Activated B cell treated with CpG ODN at 0.5 μM for 24 hours (primary cell): ENCODE measurements around the gene MYCBP2. TPM values are rescaled to one million over a fixed set of nuclear protein-coding genes. Genes with fewer than 3 reads are reported as not detected.

ENCODE experiments used
- ATAC-seq: fragments of 200-7000 bp; cut with Tn5 transposase; one replicate; pipeline ENCODE4 v1.10.0; 2021; ENCODE audit warnings: low read depth, mild to moderate bottlenecking, moderate library complexity
- CTCF ChIA-PET: fragments of 350-600 bp; sonication (Branson Sonifier 250); formaldehyde crosslinking; loops from one replicate; lab custom pipeline; 2021; ENCODE audit warnings: antibody characterized with exemption; lab: Charles Lee
- POLR2A ChIA-PET: fragments of 350-600 bp; sonication (Branson Sonifier 250); formaldehyde crosslinking; loops from one replicate; lab custom pipeline; 2021; ENCODE audit warnings: antibody characterized with exemption; lab: Charles Lee
- DNase-seq: peaks from one replicate; pipeline ENCODE4 v3.0.0; 2022
- H3K27ac Mint-ChIP-seq: one replicate; pipeline ENCODE4 v1.8.0; 2020; ENCODE audit warnings: mixed read lengths
- H3K27me3 Mint-ChIP-seq: one replicate; pipeline ENCODE4 v1.8.0; 2021; ENCODE audit warnings: mixed read lengths
- H3K36me3 Mint-ChIP-seq: one replicate; pipeline ENCODE4 v1.8.0; 2021; ENCODE audit warnings: low read depth, mixed read lengths
- H3K4me1 Mint-ChIP-seq: one replicate; pipeline ENCODE4 v1.8.0; 2021; ENCODE audit warnings: mixed read lengths
- H3K4me3 Mint-ChIP-seq: one replicate; pipeline ENCODE4 v1.8.0; 2020; ENCODE audit warnings: mild to moderate bottlenecking, mixed read lengths
- H3K9me3 Mint-ChIP-seq: one replicate; pipeline ENCODE4 v1.8.0; 2020; ENCODE audit warnings: mixed read lengths
- intact Hi-C: fragments of 100-400 bp; cut with micrococcal nuclease; formaldehyde crosslinking; loops from one replicate; pipeline ENCODE4 v1.15.1; 2024
- total RNA-seq: library from RNA; stranded (reverse); gene quantifications from 2 replicates; pipeline ENCODE4 v1.2.3, GENCODE V29; 2022
- TF ChIP-seq, protein P1 (sequence below): fragments of 200-600 bp; IDR thresholded peaks from one replicate; pipeline ENCODE4 v1.8.0; 2022; ENCODE audit warnings: antibody characterized with exemption, mild to moderate bottlenecking

The MYCBP2 gene
- total RNA-seq, 1 donor from 2014 or later: 314 TPM

DNA sequence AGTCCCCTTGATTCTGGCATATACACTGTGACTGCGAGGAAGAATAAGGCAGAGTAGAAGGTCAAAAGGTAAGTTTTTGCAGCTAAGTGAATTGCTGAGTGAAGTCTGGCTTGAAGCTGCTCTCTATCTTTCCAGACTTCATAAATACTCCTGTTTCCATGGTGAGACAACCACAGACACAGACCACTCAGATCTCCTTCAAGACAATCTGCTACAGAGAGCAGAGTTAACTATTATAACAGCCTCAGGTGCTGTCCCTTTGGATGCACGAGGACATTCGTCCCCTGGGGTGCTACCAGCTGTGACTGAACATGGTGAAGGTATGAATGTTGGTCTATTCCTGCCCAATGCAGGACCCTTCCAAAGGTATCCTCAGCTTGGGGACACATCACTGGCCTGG, 104.0 kb downstream of the MYCBP2 start:
- Mint-ChIP-seq H3K27ac (no peak overlapping the region), H3K9me3 (no peaks in the 10 kb centered on the region), H3K4me1 (peaks cover 2% of the 10 kb centered on the region), H3K4me3 (no peak overlapping the region), H3K27me3 (no peaks in the 10 kb centered on the region), H3K36me3 (peaks cover 47% of the 10 kb centered on the region)
- no peak for DNase-seq
- no peak for ATAC-seq
- ChIA-PET POLR2A (no interaction called here), CTCF (interaction anchor here (1.0 kb wide), 1 partner anchor 255 kb away, joined by 3 read pairs; no protein-coding TSS in a partner anchor)
- TF ChIP-seq, protein P1, sequence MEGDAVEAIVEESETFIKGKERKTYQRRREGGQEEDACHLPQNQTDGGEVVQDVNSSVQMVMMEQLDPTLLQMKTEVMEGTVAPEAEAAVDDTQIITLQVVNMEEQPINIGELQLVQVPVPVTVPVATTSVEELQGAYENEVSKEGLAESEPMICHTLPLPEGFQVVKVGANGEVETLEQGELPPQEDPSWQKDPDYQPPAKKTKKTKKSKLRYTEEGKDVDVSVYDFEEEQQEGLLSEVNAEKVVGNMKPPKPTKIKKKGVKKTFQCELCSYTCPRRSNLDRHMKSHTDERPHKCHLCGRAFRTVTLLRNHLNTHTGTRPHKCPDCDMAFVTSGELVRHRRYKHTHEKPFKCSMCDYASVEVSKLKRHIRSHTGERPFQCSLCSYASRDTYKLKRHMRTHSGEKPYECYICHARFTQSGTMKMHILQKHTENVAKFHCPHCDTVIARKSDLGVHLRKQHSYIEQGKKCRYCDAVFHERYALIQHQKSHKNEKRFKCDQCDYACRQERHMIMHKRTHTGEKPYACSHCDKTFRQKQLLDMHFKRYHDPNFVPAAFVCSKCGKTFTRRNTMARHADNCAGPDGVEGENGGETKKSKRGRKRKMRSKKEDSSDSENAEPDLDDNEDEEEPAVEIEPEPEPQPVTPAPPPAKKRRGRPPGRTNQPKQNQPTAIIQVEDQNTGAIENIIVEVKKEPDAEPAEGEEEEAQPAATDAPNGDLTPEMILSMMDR: no peak
- intact Hi-C loops: no loop called here

DNA sequence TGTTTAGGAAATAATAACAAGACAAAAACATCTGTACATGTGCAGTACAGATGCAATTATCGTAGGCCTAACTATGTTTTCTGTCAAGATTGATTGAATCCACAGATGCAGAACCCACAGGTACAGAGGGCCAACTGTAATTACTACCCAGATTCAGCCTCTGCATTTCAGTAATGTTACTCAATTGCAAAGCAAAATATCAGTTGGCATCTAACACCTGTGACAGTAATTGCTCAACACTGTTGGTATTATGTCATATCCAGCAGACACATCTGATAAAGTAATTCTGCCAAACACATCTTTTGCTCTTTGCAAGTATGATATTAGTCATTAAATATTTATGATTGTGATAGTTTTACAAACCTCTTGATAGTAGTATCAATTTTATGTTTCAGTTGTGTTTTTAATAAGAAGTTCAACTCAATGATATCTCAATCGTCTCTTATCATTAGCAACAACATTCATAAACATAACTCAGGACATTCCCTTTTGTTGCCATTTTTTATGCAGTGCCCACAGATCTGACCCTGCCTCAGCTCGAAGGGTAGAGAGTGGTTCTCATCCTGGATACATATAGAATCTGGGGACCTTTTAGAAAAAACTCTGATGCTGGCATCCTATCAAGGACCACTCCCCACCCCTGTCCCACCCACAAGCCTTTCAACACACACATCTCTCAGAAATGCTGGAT, 104.7 kb downstream of the MYCBP2 start:
- Mint-ChIP-seq H3K27me3 (no peaks in the 10 kb centered on the region), H3K4me1 (peaks cover 2% of the 10 kb centered on the region), H3K4me3 (no peak overlapping the region), H3K36me3 (peaks cover 53% of the 10 kb centered on the region), H3K27ac (no peak overlapping the region), H3K9me3 (no peaks in the 10 kb centered on the region)
- CTCF ChIA-PET: no interaction called here
- ATAC-seq: no peak
- TF ChIP-seq, protein P1: no peak
- intact Hi-C loops: no loop called here
- POLR2A ChIA-PET: no interaction called here
- DNase-seq: no peak

DNA sequence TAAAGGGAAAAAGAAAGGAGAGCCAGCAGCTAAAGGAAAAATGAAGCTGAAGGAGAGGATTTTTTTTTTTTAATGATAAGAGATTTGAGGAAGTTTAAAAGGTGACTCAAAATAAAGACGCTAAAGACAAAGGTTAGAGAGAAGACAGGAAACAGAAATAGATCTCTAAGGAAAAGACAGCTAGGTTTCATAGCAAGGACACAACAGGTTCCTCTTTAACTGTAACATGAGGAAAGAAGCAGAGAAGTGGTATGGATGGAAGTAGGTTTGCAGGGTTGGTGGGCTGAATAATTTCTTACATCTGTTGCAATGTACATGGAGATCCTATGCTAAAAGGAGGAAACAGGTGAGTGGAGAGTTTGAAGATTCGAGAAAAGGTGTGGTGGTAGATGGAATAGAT, 107.5 kb downstream of the MYCBP2 start:
- POLR2A ChIA-PET: interaction anchor here (0.6 kb wide), 1 partner anchor 110 kb away, joined by 3 read pairs; no protein-coding TSS in a partner anchor
- ATAC-seq: no peak
- TF ChIP-seq, protein P1: no peak
- Mint-ChIP-seq H3K4me3 (no peak overlapping the region), H3K36me3 (peaks cover 62% of the 10 kb centered on the region), H3K27ac (no peak overlapping the region), H3K4me1 (no peaks in the 10 kb centered on the region), H3K9me3 (no peaks in the 10 kb centered on the region), H3K27me3 (no peaks in the 10 kb centered on the region)
- intact Hi-C loops: no loop called here
- DNase-seq: no peak
- CTCF ChIA-PET: interaction anchor here (0.6 to 1.3 kb wide), 2 partner anchors 146 to 258 kb away, joined by 3 read pairs; no protein-coding TSS in a partner anchor

DNA sequence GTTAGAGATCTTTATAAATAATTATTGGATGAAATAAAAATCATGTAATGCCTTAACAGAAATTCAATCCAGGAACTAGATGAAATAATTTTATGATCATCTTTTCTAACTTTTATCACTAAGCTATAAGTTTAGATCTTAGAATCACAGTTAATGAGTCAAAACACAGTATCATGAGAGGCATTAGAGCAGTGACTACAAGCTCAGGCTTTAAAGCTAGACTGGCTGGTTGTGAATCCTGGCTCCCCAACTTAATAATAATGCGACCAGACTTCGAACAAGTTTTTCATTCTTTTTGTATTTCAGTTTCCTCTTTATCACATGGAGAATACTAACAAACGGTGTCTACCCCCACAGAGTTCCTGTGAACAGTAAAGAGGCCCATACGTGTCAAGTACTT, 108.6 kb downstream of the MYCBP2 start:
- Mint-ChIP-seq H3K9me3 (no peaks in the 10 kb centered on the region), H3K27ac (no peak overlapping the region), H3K36me3 (peaks cover 62% of the 10 kb centered on the region), H3K27me3 (no peaks in the 10 kb centered on the region), H3K4me1 (no peaks in the 10 kb centered on the region), H3K4me3 (no peak overlapping the region)
- intact Hi-C loops: no loop called here
- DNase-seq (no peak), ATAC-seq (no peak)
- ChIA-PET CTCF (interaction anchor here (1.3 kb wide), 1 partner anchor 260 kb away, joined by 3 read pairs; no protein-coding TSS in a partner anchor), POLR2A (no interaction called here)
- TF ChIP-seq, protein P1: no peak

DNA sequence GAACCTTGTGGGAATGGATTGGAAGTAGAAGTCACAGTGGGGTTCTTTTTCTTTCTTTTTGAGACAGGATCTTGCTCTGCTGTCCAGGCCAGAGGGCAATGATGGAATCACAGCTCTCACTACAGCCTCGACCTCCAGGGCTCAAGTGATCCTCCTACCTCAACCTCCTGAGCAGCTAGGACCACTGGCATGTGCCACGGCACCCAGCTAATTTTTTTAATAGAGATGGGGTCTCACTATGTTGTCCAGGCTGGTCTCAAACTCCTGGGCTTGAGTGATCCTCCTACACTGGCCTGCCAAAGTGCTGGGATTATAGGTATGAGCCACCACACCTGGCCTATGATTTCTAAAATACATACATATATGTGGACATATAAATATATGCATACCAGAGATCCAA, 111.4 kb downstream of the MYCBP2 start:
- CTCF ChIA-PET: no interaction called here
- intact Hi-C loops: no loop called here
- TF ChIP-seq, protein P1: no peak
- DNase-seq: no peak
- H3K27me3 Mint-ChIP-seq: no peaks in the 10 kb centered on the region
- no peak overlapping the region for H3K4me3 Mint-ChIP-seq
- no peak overlapping the region for H3K27ac Mint-ChIP-seq
- H3K4me1 Mint-ChIP-seq: no peaks in the 10 kb centered on the region
- ATAC-seq: no peak
- H3K9me3 Mint-ChIP-seq: no peaks in the 10 kb centered on the region
- POLR2A ChIA-PET: no interaction called here
- H3K36me3 Mint-ChIP-seq: peaks cover 57% of the 10 kb centered on the region
